PFSK-1 (cell line): ENCODE data around the gene LAMB4.

Source experiments
- FOXP2 ChIP-seq: optimal IDR thresholded peaks from 2 replicates; pipeline ENCODE3; 2011; ENCODE audit warnings: borderline replicate concordance, control low read depth, inconsistent platforms; ENCODE audit not compliant: insufficient read depth; ENCODE audit errors: extremely low read length, extremely low read depth
- POLR2AphosphoS5 ChIP-seq: IDR thresholded peaks from 2 replicates; pipeline ENCODE4 v1.6.1; 2012; ENCODE audit warnings: low read depth, mild to moderate bottlenecking, control low read depth, low read length, moderate library complexity
- SIN3A ChIP-seq: IDR thresholded peaks from 2 replicates; pipeline ENCODE4 v1.6.1; 2012; ENCODE audit warnings: mild to moderate bottlenecking, low read length, moderate library complexity, borderline replicate concordance; ENCODE audit not compliant: insufficient read depth
- TAF1 ChIP-seq: IDR thresholded peaks from 2 replicates; pipeline ENCODE4 v1.6.1; 2012; ENCODE audit warnings: low read length, control low read depth, borderline replicate concordance; ENCODE audit not compliant: insufficient read depth
- TF ChIP-seq, protein P1 (sequence below), 2 experiments: IDR thresholded peaks; 2 replicates each; pipeline versions ENCODE4 v1.6.1 to v1.8.0; 2011 to 2012; ENCODE audit warnings: low read depth in 2 of 2, low read length in 2 of 2, control low read depth in 1 of 2, inconsistent platforms in 1 of 2, mild to moderate bottlenecking in 1 of 2, moderate library complexity in 1 of 2; ENCODE audit not compliant: insufficient read depth in 1 of 2

LAMB4 gene

GRCh38 chr7:108143658-108144420, 13.7 kb upstream of the LAMB4 start:
- TF ChIP-seq TAF1 (no peak), POLR2AphosphoS5 (no peak), SIN3A (no peak), FOXP2 (no peak)
- TF ChIP-seq, protein P1, sequence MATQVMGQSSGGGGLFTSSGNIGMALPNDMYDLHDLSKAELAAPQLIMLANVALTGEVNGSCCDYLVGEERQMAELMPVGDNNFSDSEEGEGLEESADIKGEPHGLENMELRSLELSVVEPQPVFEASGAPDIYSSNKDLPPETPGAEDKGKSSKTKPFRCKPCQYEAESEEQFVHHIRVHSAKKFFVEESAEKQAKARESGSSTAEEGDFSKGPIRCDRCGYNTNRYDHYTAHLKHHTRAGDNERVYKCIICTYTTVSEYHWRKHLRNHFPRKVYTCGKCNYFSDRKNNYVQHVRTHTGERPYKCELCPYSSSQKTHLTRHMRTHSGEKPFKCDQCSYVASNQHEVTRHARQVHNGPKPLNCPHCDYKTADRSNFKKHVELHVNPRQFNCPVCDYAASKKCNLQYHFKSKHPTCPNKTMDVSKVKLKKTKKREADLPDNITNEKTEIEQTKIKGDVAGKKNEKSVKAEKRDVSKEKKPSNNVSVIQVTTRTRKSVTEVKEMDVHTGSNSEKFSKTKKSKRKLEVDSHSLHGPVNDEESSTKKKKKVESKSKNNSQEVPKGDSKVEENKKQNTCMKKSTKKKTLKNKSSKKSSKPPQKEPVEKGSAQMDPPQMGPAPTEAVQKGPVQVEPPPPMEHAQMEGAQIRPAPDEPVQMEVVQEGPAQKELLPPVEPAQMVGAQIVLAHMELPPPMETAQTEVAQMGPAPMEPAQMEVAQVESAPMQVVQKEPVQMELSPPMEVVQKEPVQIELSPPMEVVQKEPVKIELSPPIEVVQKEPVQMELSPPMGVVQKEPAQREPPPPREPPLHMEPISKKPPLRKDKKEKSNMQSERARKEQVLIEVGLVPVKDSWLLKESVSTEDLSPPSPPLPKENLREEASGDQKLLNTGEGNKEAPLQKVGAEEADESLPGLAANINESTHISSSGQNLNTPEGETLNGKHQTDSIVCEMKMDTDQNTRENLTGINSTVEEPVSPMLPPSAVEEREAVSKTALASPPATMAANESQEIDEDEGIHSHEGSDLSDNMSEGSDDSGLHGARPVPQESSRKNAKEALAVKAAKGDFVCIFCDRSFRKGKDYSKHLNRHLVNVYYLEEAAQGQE (IDR thresholded peaks at IDR 0.05; ENCODE audit: insufficient read depth in 1 of 2, low read depth in 2 of 2, low read length in 2 of 2), result no peak

- TF ChIP-seq SIN3A, result no peak
- TF ChIP-seq, protein P1 (IDR thresholded peaks at IDR 0.05; ENCODE audit: insufficient read depth in 1 of 2, low read depth in 2 of 2, low read length in 2 of 2), result no peak
- TF ChIP-seq TAF1, result no peak
- no peak for TF ChIP-seq POLR2AphosphoS5
- TF ChIP-seq FOXP2, result no peak
These were observed 12.6 kb upstream of the LAMB4 start for GRCh38 chr7:108142675-108143259.

- TF ChIP-seq POLR2AphosphoS5 (no peak), TAF1 (no peak), FOXP2 (no peak), SIN3A (no peak)
- TF ChIP-seq, protein P1 (IDR thresholded peaks at IDR 0.05; ENCODE audit: insufficient read depth in 1 of 2, low read depth in 2 of 2, low read length in 2 of 2), result no peak
These were observed 12.0 kb upstream of the LAMB4 start for GRCh38 chr7:108142180-108142579.

- TF ChIP-seq POLR2AphosphoS5 (no peak), SIN3A (no peak), TAF1 (no peak), FOXP2 (no peak)
- TF ChIP-seq, protein P1 (IDR thresholded peaks at IDR 0.05; ENCODE audit: insufficient read depth in 1 of 2, low read depth in 2 of 2, low read length in 2 of 2), result no peak
These were observed 10.5 kb upstream of the LAMB4 start for GRCh38 chr7:108140671-108141070.
